Stimulated activated CD4-positive, alpha-beta T cell treated with anti-CD3 and anti-CD28 coated beads, Interleukin-4, amount 100 ng/mL, for 48 hours (primary cell): ENCODE results near the gene POC1A.
A peak's percentile ranks its signal among the peaks of the same experiment; 100 is the strongest.

Experiments used
- DNase-seq, 2 donors: peaks; one replicate each; pipeline ENCODE4 v3.0.0-alpha.2; 2020; ENCODE audit warnings: low read depth in 2 of 2

The POC1A gene

GRCh38 chr3:52154135-52155094 lies at the start of gene POC1A:
Gene POC1A (minus strand): TSS chr3:52154423. CDS start chr3:52154372, 51 bp downstream.
- peak; percentile 90 to 91 for DNase-seq

DNA sequence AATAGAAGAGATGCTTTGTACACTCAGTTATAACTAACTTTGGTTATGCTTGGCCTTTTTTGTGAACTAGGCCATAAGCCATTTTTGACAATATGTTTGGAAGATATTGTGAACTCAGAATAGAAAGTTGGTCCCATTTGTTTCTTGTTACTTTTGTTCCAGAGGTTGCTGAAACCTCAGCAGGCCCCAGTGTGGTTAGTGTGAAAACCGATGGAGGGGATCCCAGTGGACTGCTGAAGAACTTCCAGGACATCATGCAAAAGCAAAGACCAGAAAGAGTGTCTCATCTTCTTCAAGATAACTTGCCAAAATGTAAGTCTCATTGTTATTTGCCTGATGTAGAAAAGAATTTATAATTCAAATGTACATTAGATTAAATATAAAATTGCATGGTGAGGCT lies 49.5 kb upstream of the POC1A start:
- DNase-seq, result no peak

- DNase-seq, result no peak
Measured at GRCh38 chr3:52202384-52203077, 48.3 kb upstream of the POC1A start.

GRCh38 chr3:52200981-52201679 lies 46.9 kb upstream of the POC1A start:
- DNase-seq, result no peak

GRCh38 chr3:52198643-52199608 lies 44.7 kb upstream of the POC1A start:
- DNase-seq, result no peak

GRCh38 chr3:52197842-52198625 lies 43.8 kb upstream of the POC1A start, which contains the start of gene ALAS1:
Gene ALAS1 (plus strand): TSS chr3:52198160. CDS start chr3:52199242, 1,082 bp downstream.
- DNase-seq, result peak; percentile 89 to 91

DNA sequence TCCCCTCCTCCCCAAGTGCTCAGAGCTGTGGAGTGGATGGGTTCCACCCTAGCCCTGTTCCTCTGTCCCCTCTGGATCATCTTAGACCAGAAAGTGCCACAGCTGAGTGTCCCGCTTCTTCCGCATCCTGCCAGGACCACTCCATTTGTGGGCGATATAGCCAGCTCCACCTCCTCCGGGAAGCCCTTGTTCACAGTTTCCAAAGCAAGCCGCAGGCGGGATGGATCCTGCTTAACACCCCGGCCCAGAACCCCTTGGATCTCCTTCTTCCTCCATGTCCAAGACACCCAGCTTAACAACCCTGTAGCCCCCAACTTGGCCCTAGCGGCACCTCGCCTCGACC lies 43.2 kb upstream of the POC1A start:
- DNase-seq, result no peak

DNA sequence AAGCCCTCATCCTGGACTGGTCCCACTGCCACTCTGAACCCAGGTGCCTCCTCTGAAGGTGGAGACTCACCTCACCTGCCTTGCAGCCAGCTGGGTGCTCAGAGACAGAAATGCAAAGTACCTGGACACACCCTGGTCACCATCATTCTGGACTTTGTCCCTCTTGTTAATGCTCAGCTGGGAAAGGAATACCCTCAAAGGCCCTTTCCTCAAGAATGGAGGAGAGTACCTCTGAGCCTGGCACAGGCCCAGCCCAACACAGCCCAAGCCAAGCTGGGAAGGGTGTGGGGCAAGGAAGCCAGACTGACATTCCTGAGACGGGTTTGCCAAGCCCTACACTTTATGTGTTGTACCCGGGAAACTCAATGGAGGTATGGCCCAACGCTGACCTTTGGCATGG lies 42.8 kb upstream of the POC1A start:
- DNase-seq, result no peak

- DNase-seq, result no peak
Measured at GRCh38 chr3:52195823-52196331, 41.7 kb upstream of the POC1A start.

DNA sequence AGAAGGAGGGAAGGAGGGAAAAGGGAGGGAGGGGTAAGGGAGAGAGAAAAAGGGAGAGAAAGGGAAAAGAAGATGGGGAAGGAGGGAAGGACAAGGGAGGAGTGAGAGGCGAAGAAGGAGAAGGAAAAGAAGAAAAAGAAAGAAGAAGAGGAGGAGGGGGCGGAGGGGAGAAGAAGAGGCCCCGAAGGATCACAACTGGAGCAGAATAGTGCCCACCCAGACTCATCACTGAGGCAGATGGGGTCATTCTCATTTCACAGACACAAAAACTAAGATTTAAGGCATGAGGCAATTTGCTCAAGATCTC lies 41.0 kb upstream of the POC1A start:
- no peak for DNase-seq

DNA sequence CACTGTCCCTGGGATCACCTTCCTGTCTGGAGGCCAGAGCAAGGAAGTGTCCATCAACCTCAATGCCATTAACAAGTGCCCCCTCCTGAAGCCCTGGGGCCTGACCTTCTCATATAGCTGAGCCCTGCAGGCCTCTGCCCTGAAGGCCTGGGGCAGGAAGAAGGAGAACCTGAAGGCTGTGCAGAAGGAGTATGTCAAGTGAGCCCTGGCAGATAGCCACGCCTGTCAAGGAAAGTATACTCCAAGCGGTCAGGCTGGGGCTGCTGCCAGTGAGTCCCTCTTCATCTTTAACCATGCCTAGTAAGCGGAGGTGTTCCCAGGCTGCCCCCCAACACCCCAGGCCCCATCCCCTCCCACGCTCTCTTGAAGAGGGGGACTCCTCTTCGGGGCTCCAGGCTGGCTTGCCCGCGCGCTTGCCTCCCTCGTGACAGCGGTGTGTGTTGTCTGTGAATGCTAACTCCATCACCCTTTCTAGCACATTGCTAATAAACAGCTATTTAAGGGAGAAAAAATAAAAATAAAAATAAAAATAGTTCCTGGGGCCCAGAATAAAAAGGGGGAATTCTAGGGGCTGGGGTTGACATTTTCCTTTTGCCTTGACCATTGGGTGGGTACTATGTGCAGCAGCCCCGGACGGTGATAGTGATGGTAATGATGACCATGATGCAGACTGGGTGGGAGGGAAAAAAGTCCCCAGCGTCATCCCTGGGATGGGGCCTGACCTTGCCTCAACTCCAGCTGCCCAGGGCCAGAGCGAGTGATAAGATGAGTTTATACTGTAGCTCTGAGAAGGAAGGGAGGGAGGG lies 40.5 kb upstream of the POC1A start:
- DNase-seq, result no peak

DNA sequence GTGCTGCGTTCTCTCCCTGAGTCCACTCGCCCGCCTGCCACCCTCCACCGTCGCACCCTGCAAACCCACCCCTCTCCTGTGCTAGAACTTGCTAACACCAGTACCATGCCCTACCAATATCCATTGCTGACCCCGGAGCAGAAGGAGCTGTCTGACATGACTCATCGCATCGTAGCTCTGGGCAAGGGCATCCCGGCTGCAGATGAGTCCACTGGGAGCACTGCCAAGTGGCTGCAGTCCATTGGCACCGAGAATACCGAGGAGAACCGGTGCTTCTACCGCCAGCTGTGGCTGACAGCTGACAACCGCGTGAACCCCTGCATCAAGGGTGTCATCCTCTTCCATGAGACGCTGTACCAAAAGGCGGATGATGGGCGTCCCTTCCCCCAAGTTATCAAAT lies 38.8 kb upstream of the POC1A start:
- DNase-seq, result no peak

GRCh38 chr3:52191663-52192062 lies 37.4 kb upstream of the POC1A start:
- no peak for DNase-seq

- DNase-seq, result no peak
Measured at GRCh38 chr3:52190294-52191074, 36.3 kb upstream of the POC1A start.

GRCh38 chr3:52188556-52188955 lies 34.3 kb upstream of the POC1A start:
- DNase-seq, result no peak

DNA sequence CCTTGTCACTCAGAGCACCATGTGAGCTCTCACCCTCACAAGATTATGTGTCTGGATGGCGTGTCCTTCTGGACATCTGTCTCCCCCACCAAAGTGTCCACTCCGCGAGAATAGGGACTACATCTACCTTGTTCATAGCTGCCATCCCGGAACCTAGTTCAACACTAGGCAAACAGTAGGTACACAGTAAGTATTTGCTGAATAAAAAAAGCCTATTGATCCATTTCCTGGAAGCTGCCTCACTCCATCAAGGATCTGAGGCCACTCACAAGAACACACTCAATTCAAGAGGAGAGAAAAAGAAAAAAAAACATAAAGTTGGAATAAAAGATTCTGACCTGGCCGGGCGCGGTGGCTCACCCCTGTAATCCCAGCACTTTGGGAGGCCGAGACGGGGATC lies 32.5 kb upstream of the POC1A start:
- no peak for DNase-seq

DNA sequence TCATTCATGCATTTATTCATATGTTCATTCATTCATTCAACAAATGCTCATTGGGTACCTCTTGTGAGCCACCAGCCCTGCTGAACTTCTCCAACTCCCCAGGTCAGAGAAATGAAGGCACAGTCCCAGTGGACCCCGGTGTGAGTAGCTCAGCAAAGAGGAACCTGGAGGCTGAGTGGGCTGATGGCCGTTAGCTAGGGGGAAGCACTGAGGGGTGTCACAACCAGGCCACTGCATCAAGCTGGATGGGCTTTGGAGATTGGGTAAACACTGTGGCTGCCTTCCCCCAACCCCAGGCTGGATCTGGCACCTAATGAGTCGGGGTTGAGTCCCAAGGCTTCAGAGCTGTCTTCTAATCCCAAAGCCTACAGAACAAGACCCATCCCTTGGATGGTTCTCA lies 31.6 kb upstream of the POC1A start:
- no peak for DNase-seq

GRCh38 chr3:52185311-52185710 lies 31.1 kb upstream of the POC1A start:
- DNase-seq, result no peak

GRCh38 chr3:52184690-52185089 lies 30.5 kb upstream of the POC1A start:
- no peak for DNase-seq
